Fibroblast of skin of left biceps (primary cell): Measurements from ENCODE around the gene PLEKHM3.

ENCODE experiments used
- DNase-seq, 2 experiments: peaks; one replicate each; pipeline ENCODE4 v3.0.0-alpha.2; 2013; ENCODE audit warnings: low read depth in 2 of 2

PLEKHM3 gene

DNA sequence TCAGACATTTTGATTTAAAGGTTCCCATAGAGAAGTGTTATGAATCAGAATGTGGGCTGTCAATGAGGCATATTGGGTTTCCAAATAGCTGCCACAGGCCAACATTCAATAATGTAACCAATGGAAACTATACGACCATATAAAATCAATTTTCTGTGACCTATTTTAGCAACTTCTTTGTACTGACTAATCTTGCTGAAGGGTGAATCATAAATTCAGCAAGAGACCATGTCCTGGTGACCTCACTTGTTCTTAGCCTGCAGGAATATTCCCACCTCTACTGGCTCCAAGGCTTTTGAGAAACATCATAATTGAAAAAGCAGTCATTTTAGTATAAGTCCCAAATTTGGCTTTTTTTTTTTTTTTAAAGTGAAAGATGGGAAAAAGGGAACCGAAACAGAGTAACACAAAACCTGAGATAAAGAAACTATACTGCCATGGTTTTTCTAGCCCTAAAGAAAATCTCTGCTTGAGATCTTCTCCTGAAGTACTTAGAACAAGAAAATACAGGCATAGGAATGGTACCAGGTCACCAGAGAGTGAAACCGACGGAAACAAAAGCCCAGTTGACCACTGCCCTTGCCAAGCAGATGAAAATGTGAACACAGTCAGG is 32.1 kb downstream of the PLEKHM3 start:
- DNase-seq: peak in 1 of 2 experiments; percentile 8

DNA sequence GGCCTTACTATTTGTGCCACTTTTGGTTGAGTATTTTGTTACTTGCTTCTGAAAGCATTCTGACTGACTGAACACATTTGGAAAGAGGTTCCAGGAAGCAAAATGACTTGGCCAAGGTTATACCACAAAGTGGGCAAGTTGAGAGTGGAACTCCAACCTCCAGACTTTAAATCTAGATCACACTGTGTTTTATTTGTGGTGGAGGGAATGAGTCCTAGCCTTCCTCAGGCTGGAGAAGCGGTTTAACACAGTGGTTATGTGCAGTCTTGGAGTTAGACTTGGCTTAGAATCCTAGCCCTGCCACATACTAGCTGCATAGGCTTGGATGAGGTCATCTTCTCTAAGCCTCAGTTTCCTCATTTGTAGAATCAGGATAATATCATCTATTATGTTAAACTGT is 33.4 kb downstream of the PLEKHM3 start:
- no peak for DNase-seq

DNA sequence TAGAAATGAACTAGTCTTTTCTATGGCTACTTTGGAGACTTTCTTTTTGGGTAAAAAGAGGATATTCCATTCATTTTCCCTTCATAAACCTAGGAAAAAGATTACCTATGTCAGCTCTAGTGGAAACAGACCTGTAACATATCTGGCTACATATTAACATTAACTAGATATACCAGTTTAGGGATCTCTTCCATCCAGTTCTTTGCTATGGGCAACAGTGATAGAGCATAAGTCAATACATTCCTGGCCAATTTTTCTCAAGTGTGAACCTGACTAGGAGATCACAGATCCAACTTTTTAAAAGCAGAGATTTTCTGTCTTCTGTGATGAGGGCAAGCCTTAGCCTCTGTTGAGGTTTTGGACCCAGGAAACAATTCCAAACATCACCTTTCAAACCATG is 34.5 kb downstream of the PLEKHM3 start:
- DNase-seq: no peak

DNA sequence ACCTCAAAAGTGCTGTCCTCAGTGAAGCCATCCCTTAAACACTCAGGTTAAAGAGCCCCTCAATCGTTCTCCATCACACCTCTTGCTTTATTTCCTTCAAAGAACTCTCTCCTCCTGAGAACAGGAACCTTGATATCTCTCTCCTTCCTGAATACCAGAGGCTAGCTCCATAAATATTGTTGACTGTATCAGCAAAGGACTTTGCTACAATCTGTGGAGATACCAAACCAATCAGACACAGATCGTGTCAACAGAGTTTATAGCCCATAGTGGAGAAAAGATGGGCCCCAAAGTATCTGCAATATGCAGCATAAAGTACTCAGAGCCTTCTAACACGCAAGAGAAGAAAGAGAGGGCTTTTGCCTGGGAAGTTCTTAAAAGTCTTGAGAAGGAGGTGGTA is 36.4 kb downstream of the PLEKHM3 start:
- no peak for DNase-seq

DNA sequence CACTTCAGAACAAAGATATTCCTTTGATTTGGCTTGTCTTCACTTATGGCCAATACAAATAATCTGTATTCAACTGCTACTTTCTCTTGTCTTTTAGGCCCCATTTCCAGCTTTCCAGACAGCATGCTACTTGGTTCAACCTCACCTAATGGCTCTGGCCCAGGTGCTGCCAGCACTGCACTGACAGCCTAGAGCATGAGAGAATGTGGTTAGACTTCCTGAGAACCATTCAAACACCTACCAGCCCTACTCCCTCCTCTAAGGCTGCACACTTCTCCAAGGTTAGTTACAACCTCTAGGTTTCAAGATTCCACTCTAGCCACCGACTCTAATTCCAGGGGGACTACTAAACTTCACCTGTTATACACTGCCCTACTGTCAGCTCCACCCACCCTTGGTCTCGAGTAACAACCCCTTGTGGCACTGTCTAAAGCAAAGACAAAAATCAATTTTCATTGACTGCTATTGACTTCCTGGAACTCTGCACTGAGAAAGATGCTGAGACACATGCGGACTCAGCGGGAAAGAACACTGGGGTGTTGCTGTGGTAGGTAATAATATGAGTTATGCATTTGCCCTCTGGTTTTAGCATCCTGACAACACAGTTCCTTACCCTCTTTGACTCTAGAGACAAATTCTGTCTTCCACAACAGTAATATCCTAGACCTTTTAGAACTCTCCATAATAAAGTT is 38.2 kb downstream of the PLEKHM3 start:
- no peak for DNase-seq

DNA sequence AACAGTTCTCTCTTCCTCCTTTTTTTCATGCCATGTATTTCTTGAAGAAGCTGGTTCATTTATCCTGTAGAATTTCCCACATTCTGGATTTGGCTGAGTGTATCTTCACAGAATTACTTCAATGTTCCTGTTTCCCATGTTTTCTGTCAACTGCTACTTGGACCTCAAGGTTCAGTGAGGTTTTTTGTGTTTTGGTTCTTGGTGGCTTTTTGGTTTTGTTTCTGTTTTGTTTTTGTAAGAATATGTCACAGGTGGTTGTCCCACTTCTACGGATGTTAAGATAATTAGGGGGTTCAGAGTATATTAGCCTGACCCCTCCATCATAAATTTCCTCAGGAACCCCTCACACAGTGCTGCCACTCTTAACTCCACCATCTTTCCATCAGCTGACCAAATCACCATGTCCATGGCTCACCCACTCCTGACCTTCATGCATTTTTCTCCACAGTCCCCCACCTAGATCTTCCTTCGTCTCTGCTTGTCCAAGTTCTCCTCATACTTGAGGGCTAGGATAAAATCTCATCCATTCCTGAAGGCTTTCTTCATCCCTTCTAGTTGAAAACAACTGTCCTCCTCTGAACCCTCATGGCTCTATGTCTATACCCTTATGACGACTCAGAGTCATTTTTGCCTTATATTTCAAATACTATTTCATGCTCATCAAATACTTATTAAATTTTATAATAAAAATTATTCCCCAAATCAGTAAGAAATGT is 40.4 kb downstream of the PLEKHM3 start:
- no peak for DNase-seq

DNA sequence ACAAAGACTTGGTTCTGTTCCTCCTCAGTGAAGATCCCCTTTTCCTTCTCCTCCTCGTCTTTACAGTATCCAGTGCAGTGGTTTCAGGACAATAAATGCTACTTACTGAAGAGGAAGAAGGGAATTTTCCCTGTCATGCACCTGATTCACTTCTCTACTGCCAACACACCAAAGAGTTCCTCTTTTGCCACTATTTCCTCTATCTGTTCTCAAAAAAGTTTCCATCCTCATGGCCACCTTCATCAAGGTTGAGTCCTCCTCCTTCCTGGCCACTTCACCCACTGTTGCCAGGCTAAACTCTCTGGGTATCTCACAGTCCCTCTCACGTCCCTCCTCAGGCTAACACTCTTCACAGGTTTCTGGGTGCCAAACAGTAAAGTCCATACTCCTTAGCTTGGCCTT is 41.7 kb downstream of the PLEKHM3 start:
- DNase-seq: no peak

DNA sequence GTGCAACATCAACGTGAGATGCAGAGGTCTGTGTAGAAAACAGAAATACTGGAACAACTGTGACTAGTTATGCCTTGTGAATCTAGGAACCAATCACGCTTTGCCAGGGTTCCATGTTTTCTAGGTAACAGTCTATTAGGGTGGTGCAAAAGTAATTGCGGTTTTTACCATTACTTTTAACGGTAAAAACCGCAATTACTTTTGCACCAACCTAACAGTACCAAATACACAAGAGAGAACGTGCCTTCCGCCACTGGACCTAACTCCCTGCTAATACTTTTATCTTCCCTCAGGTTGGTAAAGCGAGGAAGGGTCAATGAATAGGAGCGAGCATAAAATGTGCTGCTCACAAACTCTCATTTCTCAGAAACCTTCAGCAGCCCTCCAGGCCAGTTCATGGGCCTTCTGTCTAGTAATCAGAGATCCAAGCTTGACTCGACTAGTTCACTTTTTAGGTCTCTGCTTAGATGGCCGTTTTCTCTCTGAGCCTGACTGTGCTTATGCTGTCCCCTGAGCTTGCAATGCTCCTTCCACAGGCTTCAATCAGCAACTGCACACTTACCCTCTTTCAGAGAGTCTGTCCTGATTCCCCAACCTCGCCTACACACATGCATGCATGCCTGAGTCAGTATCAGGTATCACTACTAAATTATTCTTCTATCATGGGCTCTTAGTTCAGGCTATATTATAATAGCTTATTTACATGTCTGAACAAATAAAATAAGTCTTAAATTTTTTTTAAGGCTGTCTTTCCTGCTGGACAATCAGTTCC is 47.0 kb downstream of the PLEKHM3 start:
- DNase-seq: no peak

DNA sequence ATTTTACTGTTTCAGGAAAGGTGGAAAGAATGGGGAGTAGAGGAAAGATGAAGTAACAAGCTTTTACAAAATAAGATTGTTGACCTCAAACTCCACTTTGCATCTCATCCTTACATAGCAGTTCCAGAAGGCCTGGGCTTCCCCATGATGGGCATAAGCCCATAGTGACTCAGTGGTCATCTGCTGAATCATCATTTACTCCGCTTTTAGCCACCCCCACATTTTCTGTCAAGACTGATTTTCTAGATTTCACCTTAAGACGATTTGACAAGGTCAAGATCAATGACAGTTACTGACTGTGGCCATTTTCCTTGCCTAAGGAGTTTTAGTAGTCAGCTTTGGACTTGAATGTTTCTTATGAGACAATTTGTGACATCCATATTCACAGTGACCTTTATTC is 49.4 kb downstream of the PLEKHM3 start:
- no peak for DNase-seq

DNA sequence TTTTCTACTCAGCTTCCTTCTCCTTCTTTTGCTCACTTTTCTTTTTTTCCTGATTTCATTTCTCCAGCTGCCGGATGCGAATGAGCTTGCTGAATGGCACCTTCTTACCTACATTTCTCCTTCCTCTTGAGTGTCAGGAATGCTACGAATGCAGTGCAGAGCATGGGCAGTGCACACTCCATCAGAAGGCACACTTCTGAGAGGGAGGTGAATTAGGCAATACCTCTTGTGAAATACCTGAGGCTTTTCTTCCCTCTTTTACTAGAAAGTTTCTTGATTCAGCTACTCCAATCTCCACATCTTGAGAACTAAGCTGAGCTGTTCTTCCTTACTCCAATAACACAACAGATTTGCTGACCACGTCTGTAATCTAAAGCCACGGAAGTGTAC is 51.1 kb downstream of the PLEKHM3 start:
- no peak for DNase-seq

DNA sequence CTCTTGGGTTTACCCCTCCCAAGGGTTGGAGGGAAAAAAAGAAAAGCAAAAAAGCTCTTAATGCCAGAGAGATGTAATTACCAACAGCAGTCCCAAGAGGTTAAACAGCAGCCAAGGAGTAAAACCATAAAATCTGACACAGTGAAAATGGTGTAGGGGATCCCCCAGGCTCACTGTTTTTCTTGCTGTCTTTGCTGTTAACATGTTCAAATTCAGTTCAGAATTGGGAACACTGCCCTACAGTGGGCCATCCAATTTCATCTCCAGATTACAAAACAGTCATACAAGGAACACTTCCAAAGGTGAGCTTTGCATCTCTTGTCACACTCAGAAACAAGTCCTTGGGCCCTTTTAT is 54.5 kb downstream of the PLEKHM3 start:
- no peak for DNase-seq

DNA sequence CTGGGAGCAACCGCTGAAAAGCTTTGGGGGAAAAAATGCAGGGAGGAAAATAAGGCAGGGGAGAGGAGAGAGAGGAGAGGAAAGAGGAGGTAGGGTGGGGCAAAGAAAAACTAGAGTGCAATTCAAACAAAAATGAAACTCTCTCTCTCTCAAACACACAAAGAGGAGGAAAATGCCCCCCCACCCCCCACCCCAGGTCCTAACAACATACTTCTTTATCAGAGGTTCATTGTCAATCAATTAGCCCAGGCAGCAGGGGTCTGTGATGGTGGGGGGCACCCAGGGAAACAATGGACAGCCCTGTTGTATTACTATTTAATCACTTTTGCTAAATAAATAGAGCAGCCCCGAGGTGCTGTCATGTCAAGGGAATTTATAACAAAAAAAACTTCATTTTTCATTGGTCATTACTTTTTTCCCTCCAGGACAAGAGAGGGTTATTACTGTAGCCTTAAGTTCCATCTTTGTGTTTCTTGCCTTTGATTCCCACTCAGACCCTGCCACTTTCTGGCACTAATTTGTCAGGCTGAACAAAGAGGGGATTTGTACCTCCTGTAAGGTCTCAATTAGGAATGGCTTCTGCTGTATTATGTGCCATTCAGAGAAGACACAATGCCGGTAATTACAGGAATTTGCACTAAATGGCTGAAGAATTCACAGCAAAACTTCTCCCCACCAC is 55.0 kb downstream of the PLEKHM3 start:
- DNase-seq: no peak

DNA sequence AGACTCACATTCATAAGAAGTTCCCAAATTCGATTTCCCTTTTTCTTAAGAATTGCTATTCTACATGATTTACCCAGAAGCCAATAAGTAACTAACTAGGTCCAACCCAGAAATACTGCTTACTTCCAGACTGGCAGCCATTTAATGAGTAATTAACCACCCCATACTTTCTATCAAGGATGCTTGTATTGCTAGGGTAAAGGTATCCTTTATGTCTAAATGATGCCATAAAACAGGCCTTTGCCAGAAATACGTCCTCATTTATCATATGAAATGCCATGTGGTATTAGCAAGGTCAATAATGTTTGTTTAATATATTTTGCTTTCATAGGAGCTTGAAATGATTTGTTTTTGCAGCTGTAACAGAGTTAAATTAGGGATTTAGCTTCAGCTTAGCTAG is 56.1 kb downstream of the PLEKHM3 start:
- DNase-seq: no peak

DNA sequence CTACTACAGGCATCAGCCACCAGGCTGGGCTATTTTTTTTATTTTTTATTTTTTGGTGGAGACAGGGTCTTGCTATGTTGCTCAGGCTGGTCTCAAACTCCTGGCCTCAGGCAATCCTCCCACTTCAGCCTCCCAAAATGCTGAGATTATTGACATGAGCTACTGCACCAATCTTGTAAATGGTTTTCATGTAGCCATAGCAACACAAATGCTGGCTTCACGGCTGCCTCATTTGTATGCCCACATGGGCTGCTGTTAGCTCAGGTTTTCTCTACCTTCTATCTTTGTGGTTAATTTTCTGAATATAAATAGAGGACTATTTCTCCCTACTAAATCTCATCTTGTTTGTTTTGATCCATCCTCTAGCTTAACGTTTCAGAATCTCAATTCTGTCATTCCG is 58.2 kb downstream of the PLEKHM3 start:
- no peak for DNase-seq

DNA sequence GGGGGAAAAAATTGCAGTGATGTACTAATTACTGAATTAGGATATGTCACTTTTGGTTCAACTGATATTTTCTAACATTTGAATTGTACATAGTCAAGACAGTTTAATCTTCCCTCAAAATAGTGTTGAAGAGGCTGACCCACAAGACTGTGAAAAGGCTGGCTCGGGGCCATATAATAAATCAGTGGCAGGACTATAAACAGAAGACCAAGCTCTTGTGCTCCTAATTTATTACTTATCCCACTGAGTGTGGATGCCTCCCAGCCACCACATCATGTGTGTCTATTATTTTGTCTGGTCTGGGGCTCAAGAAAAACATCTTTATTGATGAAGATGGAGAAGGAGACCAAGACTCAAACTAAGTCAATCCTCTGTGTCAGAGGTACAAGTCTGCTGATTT is 64.4 kb downstream of the PLEKHM3 start:
- DNase-seq: no peak

DNA sequence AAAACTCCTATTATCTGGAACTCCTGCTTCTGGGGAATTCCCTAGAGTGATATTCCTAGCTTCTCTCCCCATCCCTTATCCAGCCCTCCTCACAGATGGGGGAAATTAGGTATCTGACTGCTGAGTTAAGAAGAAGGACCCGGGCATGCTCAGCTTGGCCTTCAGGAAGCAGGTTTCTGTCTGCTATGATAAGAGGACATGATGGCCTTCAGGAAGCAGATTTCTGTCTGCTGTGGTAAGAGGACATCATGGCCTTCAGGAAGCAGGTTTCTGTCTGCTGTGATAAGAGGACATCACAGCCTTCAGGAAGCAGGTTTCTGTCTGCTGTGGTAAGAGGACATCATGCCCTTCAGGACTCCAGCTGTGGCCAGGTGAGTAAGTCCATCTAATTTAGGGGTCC is 65.2 kb downstream of the PLEKHM3 start:
- no peak for DNase-seq

DNA sequence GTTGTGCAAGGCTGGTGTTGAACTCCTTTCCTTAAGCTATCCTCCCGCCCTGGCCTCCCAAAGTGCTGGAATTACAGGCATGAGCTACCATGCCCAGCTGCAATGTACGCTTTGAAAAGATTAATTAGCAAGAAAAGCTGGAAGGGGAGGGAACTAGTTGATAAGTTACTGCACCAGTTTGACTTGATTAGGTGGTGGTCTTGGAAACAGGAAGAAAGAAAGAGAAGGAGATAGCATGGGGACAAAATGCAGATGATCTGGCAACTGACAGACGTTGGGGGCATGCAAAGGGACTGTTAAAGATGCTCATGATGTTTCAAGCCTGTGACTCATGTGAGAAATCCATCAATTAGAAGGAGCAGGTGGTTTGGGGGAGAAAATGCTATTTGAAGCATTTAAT is 68.6 kb downstream of the PLEKHM3 start:
- DNase-seq: no peak

DNA sequence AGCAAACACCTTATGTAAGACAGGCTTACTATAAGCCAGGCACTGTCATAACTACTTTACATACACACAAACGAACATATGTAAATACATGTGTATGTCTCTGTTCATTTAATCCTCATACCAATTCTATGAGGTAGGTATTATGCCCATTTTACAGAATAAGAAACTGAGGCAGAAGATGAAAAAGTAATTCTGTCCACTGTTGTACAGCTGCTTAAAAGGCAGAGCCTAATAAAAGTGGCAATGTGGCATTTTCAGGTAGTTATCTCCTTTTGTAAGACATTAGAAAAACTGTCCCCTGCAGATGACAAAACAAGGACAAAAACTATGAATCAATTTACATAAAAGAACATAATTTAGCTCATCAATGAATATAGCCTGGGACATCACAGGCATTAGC is 69.9 kb downstream of the PLEKHM3 start:
- DNase-seq: no peak

DNA sequence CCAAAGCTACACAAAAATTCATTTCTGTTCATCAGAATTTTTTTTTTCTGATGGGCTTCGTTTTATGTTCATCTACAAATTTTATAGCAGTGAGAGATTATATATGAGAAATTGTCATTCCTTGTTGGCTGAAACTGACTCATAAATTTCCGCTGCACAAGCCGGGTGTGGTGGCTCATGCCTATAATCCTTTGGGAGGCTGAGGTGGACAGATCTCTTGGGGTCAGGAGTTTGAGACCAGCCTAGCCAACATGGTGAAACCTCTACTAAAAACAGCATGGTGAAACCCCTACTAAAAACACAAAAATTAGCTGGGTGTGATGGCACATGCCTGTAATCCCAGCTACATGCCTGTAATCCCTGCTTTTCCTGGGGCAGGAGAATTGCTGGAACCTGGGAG is 72.0 kb downstream of the PLEKHM3 start:
- no peak for DNase-seq

DNA sequence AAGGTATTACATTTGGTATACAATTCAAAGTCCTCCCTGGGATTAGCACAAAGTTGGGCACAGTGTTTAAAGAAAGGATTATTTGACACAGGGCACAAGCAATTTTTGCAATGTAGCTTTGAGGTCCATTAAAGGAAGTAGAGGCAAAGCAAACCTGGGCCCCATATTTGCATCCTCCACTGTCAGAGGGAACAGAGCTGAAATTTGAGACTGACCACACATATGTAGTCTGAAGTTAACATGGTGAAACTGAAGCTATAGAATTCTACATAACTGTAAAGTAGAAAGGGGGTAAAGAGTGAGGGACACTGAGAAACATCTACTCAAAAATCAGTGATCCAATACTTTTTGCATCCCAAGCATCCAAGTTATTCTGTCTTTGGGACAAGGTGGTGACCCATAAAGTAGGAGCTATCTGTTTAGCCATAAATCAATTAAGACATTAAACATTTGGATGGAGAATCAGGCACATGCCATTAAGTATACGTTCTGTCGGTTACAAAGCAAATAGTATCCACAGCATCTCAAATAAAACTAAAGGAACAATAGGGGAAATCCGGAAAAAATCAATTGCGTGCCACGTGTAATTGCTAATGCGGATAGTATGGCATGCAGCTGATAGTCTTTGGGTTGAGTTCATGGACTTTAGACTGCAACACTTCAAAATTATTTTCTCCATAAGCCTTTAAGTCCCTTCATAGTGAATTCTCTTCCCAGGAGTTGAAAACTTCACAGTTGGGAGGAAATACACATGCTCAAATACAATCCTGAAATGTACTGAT is 72.6 kb downstream of the PLEKHM3 start:
- no peak for DNase-seq

DNA sequence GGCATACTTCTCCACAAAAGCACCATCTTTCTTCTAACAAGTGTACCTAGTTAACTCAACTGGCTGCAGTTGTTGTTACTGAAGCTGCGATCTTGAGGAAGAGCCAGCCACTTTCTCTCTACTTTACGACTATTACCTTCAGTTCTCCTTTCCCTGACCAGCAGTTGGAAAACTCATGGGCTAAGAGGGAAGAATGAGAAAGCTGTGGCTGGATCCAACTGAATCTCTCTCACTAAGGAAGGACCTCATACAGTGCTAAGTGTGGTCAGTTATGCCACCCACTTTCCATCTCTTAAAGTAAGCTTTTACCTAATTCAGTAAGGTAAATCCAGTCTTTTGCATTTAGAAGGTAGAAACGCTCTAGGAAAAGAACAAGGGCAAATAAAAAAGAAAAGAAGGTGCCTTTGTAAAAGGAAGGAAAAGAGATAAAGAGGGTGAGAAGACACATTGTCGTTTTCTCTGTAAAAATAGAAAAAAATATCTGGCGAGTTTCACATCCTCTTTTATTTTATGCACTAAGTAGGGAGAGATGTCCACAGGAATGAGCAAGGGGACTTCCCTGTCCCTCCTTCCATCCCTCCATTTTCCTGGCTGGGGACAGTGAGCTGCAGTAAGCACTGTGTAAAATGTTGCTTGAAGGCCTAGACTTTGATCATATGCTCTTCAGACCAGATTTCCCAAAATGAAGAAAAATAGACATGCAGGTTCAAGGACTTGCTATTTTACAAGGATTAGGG is 73.4 kb downstream of the PLEKHM3 start:
- DNase-seq: no peak
